ENCODE data around the gene CELF6. TPM values are rescaled to one million over a fixed set of nuclear protein-coding genes. Genes with fewer than 3 reads are reported as not detected.

Gene CELF6
- polyA plus RNA-seq, 3 donors = 2.9 TPM; not detected in 2

- Mint-ChIP-seq H3K27ac (no peak overlapping the region), H3K4me1 (peaks cover 5% of the 10 kb centered on the region), H3K36me3 (no peaks in the 10 kb centered on the region), H3K4me3 (no peak overlapping the region), H3K27me3 (ENCODE audit: low read depth in 3 of 3) (peaks cover 6 to 8% (median 7%) of the 10 kb centered on the region in 3 donors), H3K9me3 (peaks cover 0 to 2% (median 0%) of the 10 kb centered on the region in 7 donors)
- Histone ChIP-seq H3K79me2 (ENCODE audit: insufficient read depth, low read length) (no peaks in the 10 kb centered on the region), H3K9ac (ENCODE audit: insufficient read depth, low read length, poor library complexity, severe bottlenecking) (no peak overlapping the region), H3K4me3 (replicated peaks in 1 of 3; ENCODE audit: low read depth in 2 of 3, low read length in 3 of 3) (no peak overlapping the region), H4K20me1 (ENCODE audit: insufficient read depth, low read length) (peaks cover 4% of the 10 kb centered on the region), H3K36me3 (replicated peaks in 1 of 2; ENCODE audit: control insufficient read depth in 1 of 2, insufficient read depth in 2 of 2, low read length in 2 of 2) (no peaks in the 10 kb centered on the region), H3K27ac (ENCODE audit: low read depth in 1 of 2, low read length in 2 of 2) (no peak overlapping the region), H3K27me3 (ENCODE audit: control insufficient read depth in 2 of 2, insufficient read depth in 2 of 2, low read length in 2 of 2) (peaks cover 0 to 5% of the 10 kb centered on the region in 2 donors), H3K9me3 (replicated peaks in 1 of 2; ENCODE audit: control insufficient read depth in 1 of 2, insufficient read depth in 1 of 2, low read length in 2 of 2) (no peaks in the 10 kb centered on the region), H3K4me2 (replicated peaks; ENCODE audit: extremely low read depth, low read length, poor library complexity, severe bottlenecking) (no peak overlapping the region), H3K4me1 (ENCODE audit: control insufficient read depth in 1 of 2, insufficient read depth in 2 of 2, low read length in 2 of 2) (no peaks in the 10 kb centered on the region), H2AFZ (ENCODE audit: insufficient read depth, low read depth, low read length, poor library complexity, severe bottlenecking) (no peak overlapping the region)
- no peak for DNase-seq
- intact Hi-C loops (cut with micrococcal nuclease) = loop anchor here (10.0 kb wide), 4 partner anchors 61 to 361 kb away; partner anchors contain the start of genes ARIH1 (in 1 of the 2) and HEXA (in 1 of the 2)
- TF ChIP-seq, protein P1, sequence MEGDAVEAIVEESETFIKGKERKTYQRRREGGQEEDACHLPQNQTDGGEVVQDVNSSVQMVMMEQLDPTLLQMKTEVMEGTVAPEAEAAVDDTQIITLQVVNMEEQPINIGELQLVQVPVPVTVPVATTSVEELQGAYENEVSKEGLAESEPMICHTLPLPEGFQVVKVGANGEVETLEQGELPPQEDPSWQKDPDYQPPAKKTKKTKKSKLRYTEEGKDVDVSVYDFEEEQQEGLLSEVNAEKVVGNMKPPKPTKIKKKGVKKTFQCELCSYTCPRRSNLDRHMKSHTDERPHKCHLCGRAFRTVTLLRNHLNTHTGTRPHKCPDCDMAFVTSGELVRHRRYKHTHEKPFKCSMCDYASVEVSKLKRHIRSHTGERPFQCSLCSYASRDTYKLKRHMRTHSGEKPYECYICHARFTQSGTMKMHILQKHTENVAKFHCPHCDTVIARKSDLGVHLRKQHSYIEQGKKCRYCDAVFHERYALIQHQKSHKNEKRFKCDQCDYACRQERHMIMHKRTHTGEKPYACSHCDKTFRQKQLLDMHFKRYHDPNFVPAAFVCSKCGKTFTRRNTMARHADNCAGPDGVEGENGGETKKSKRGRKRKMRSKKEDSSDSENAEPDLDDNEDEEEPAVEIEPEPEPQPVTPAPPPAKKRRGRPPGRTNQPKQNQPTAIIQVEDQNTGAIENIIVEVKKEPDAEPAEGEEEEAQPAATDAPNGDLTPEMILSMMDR (IDR thresholded peaks at IDR 0.05) = no peak
- no CpG with 5 or more reads among the region's 2 CpGs for WGBS (ENCODE audit: insufficient coverage)
These were observed 6.1 kb downstream of the CELF6 start for GRCh38 chr15:72313881-72314280.

DNA sequence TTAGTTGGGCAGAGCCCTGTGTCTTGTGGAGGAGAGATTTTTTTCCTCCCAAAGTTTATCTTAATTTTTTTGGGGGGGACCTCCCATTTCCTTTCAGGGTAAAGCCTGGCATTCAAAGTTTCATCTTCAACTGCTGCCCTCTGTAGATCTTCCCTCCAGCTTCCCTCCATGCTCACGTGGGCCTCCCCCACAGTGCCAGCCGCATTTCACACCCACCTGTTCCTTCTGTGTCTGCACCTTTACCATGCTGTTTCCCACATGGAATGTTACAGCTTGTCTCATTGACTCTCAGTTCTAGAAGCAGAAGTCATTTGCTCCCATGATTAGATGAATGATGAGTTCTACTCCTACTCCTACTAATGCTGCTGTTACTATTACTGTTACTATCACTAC, 6.5 kb downstream of the CELF6 start:
- Mint-ChIP-seq H3K36me3 (no peaks in the 10 kb centered on the region), H3K4me1 (peaks cover 1% of the 10 kb centered on the region), H3K9me3 (no peaks in the 10 kb centered on the region), H3K27me3 (ENCODE audit: low read depth in 3 of 3) (peaks cover 4 to 6% (median 5%) of the 10 kb centered on the region in 3 donors), H3K27ac (no peak overlapping the region), H3K4me3 (no peak overlapping the region)
- no peaks in the 10 kb centered on the region for H3K36me3 ChIP-seq (replicated peaks in 1 of 2; ENCODE audit: control insufficient read depth in 1 of 2, insufficient read depth in 2 of 2, low read length in 2 of 2)
- intact Hi-C loops (cut with micrococcal nuclease) = loop anchor here (10.0 kb wide), 4 partner anchors 61 to 361 kb away; partner anchors contain the start of genes ARIH1 (in 1 of the 2) and HEXA (in 1 of the 2)
- peaks cover 0 to 2% of the 10 kb centered on the region in 2 donors for H3K27me3 ChIP-seq (ENCODE audit: control insufficient read depth in 2 of 2, insufficient read depth in 2 of 2, low read length in 2 of 2)
- no peak overlapping the region for H3K27ac ChIP-seq (ENCODE audit: low read depth in 1 of 2, low read length in 2 of 2)
- H3K9ac ChIP-seq (ENCODE audit: insufficient read depth, low read length, poor library complexity, severe bottlenecking) = no peak overlapping the region
- no peaks in the 10 kb centered on the region for H3K9me3 ChIP-seq (replicated peaks in 1 of 2; ENCODE audit: control insufficient read depth in 1 of 2, insufficient read depth in 1 of 2, low read length in 2 of 2)
- no peak overlapping the region for H3K4me3 ChIP-seq (replicated peaks in 1 of 3; ENCODE audit: low read depth in 2 of 3, low read length in 3 of 3)
- no peaks in the 10 kb centered on the region for H3K79me2 ChIP-seq (ENCODE audit: insufficient read depth, low read length)
- no peaks in the 10 kb centered on the region for H3K4me1 ChIP-seq (ENCODE audit: control insufficient read depth in 1 of 2, insufficient read depth in 2 of 2, low read length in 2 of 2)
- no peaks in the 10 kb centered on the region for H4K20me1 ChIP-seq (ENCODE audit: insufficient read depth, low read length)
- H2AFZ ChIP-seq (ENCODE audit: insufficient read depth, low read depth, low read length, poor library complexity, severe bottlenecking) = no peak overlapping the region
- H3K4me2 ChIP-seq (replicated peaks; ENCODE audit: extremely low read depth, low read length, poor library complexity, severe bottlenecking) = no peak overlapping the region
- no CpG with 5 or more reads among the region's 2 CpGs for WGBS (ENCODE audit: insufficient coverage)
- TF ChIP-seq, protein P1 (IDR thresholded peaks at IDR 0.05) = no peak
- no peak for DNase-seq
